GM23338 (cell line): Measurements from ENCODE around the gene FBLIM1.

Experiments
- EZH2 ChIP-seq: fragments of 200-600 bp; sonication (generic); IDR thresholded peaks from one replicate; pipeline ENCODE4 v1.8.0; 2017; ENCODE audit warnings: antibody characterized with exemption, mild to moderate bottlenecking, low read depth; ENCODE audit not compliant: unreplicated experiment
- EZH2phosphoT487 ChIP-seq: fragments of 200-600 bp; sonication (generic); IDR thresholded peaks from one replicate; pipeline ENCODE4 v1.8.1; 2018; ENCODE audit warnings: antibody characterized with exemption; ENCODE audit not compliant: unreplicated experiment
- JUNB ChIP-seq: IDR thresholded peaks from one replicate; pipeline ENCODE4 v1.6.1; 2016; ENCODE audit warnings: antibody characterized with exemption; ENCODE audit not compliant: unreplicated experiment
- POLR2AphosphoS5 ChIP-seq: IDR thresholded peaks from 2 replicates; pipeline ENCODE4 v1.6.1; 2016; ENCODE audit warnings: antibody characterized with exemption, low read depth
- ZNF114 ChIP-seq: fragments of 250-450 bp; sonication (Bioruptor Pico); IDR thresholded peaks from 2 replicates; pipeline ENCODE4 v1.5.0; 2020; ENCODE audit warnings: mild to moderate bottlenecking, moderate library complexity
- TF ChIP-seq, protein P1 (sequence below), 2 experiments: fragments of 200-600 bp in 1 of 2; sonication (generic) in 1 of 2; conservative IDR thresholded peaks; 2 replicates each; pipeline versions ENCODE4 v1.5.1 to v1.6.1; 2016 to 2017; ENCODE audit warnings: antibody characterized with exemption in 2 of 2, low read depth in 2 of 2, mild to moderate bottlenecking in 2 of 2, moderate library complexity in 1 of 2
- TF ChIP-seq, protein P2 (sequence below): IDR thresholded peaks from 2 replicates; pipeline ENCODE4 v1.6.1; 2016; ENCODE audit warnings: antibody characterized with exemption
- TF ChIP-seq, protein P3 (sequence below): IDR thresholded peaks from one replicate; pipeline ENCODE4 v1.6.1; 2018; ENCODE audit warnings: antibody characterized with exemption; ENCODE audit not compliant: unreplicated experiment

DNA sequence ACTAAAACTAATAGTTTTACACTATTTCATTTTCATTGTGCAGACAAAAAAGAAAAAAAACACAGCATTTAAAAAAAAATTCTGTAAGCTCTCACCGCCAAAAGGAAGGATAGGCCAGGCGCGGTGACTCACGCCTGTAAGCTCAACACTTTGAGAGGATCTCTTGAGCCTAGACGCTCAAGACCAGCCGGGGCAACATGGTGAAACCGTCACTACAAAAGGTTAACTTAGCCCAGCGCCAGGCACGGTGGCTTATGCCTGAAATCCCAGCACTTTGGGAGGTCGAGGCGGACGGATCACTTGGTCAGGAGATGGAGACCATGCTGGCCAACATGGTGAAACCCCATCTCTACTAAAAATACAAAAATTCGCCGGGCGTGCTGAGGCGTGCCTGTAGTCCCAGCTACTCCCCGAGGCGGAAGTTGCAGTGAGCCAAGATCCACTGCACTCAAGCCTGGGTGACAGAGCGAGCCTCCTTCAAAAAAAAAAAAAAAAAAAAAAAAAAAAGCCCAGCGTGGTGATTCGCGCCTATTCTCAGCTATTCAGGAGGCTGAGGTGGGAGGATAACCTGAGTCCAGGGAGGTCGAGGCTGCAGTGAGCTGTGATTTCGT, 74.6 kb downstream of the FBLIM1 start:
- TF ChIP-seq, protein P1, sequence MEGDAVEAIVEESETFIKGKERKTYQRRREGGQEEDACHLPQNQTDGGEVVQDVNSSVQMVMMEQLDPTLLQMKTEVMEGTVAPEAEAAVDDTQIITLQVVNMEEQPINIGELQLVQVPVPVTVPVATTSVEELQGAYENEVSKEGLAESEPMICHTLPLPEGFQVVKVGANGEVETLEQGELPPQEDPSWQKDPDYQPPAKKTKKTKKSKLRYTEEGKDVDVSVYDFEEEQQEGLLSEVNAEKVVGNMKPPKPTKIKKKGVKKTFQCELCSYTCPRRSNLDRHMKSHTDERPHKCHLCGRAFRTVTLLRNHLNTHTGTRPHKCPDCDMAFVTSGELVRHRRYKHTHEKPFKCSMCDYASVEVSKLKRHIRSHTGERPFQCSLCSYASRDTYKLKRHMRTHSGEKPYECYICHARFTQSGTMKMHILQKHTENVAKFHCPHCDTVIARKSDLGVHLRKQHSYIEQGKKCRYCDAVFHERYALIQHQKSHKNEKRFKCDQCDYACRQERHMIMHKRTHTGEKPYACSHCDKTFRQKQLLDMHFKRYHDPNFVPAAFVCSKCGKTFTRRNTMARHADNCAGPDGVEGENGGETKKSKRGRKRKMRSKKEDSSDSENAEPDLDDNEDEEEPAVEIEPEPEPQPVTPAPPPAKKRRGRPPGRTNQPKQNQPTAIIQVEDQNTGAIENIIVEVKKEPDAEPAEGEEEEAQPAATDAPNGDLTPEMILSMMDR (conservative IDR thresholded peaks at IDR 0.05; ENCODE audit: low read depth in 2 of 2): no peak
- TF ChIP-seq, protein P2, sequence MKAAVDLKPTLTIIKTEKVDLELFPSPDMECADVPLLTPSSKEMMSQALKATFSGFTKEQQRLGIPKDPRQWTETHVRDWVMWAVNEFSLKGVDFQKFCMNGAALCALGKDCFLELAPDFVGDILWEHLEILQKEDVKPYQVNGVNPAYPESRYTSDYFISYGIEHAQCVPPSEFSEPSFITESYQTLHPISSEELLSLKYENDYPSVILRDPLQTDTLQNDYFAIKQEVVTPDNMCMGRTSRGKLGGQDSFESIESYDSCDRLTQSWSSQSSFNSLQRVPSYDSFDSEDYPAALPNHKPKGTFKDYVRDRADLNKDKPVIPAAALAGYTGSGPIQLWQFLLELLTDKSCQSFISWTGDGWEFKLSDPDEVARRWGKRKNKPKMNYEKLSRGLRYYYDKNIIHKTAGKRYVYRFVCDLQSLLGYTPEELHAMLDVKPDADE: no peak
- TF ChIP-seq POLR2AphosphoS5: no peak
- TF ChIP-seq EZH2: no peak
- TF ChIP-seq, protein P3, sequence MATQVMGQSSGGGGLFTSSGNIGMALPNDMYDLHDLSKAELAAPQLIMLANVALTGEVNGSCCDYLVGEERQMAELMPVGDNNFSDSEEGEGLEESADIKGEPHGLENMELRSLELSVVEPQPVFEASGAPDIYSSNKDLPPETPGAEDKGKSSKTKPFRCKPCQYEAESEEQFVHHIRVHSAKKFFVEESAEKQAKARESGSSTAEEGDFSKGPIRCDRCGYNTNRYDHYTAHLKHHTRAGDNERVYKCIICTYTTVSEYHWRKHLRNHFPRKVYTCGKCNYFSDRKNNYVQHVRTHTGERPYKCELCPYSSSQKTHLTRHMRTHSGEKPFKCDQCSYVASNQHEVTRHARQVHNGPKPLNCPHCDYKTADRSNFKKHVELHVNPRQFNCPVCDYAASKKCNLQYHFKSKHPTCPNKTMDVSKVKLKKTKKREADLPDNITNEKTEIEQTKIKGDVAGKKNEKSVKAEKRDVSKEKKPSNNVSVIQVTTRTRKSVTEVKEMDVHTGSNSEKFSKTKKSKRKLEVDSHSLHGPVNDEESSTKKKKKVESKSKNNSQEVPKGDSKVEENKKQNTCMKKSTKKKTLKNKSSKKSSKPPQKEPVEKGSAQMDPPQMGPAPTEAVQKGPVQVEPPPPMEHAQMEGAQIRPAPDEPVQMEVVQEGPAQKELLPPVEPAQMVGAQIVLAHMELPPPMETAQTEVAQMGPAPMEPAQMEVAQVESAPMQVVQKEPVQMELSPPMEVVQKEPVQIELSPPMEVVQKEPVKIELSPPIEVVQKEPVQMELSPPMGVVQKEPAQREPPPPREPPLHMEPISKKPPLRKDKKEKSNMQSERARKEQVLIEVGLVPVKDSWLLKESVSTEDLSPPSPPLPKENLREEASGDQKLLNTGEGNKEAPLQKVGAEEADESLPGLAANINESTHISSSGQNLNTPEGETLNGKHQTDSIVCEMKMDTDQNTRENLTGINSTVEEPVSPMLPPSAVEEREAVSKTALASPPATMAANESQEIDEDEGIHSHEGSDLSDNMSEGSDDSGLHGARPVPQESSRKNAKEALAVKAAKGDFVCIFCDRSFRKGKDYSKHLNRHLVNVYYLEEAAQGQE: no peak
- no peak for TF ChIP-seq ZNF114 (CRISPR knock-in tag)
- no peak for TF ChIP-seq JUNB
- no peak for TF ChIP-seq EZH2phosphoT487
